ENCODE measurements around the gene FAM219A.

- TF ChIP-seq CTCF (IDR thresholded peaks at IDR 0.05) (no peak), POLR2A (IDR thresholded peaks at IDR 0.05; ENCODE audit: low read depth) (no peak), POLR2AphosphoS5 (IDR thresholded peaks at IDR 0.05) (no peak)
Observed at GRCh38 chr9:34459941-34460340, 1.6 kb upstream of the FAM219A start.

Measured in esophagus muscularis mucosa (tissue), 3 donors.